GM12801 (cell line): ENCODE data around the gene CCN6.

ENCODE experiments used
- CTCF ChIP-seq: IDR thresholded peaks from one replicate; pipeline ENCODE4 v1.5.1; 2011; ENCODE audit warnings: control low read depth; ENCODE audit not compliant: insufficient read length; ENCODE audit errors: extremely low read depth

The CCN6 gene

GRCh38 chr6:112054001-112054400, at the start of gene CCN6:
Gene CCN6 (plus strand): TSS chr6:112054104. CDS start chr6:112054358, 254 bp downstream.
- no peak for TF ChIP-seq CTCF

GRCh38 chr6:112004201-112005012, 49.5 kb upstream of the CCN6 start:
- no peak for TF ChIP-seq CTCF

- no peak for TF ChIP-seq CTCF
Observed at GRCh38 chr6:112005013-112005371, 48.9 kb upstream of the CCN6 start.

- TF ChIP-seq CTCF = no peak
Observed at GRCh38 chr6:112007254-112007653, 46.6 kb upstream of the CCN6 start.

- TF ChIP-seq CTCF = no peak
Observed at GRCh38 chr6:112007805-112008204, 46.1 kb upstream of the CCN6 start.

- TF ChIP-seq CTCF = no peak
Observed at GRCh38 chr6:112008482-112008881, 45.4 kb upstream of the CCN6 start.

- TF ChIP-seq CTCF = no peak
Observed at GRCh38 chr6:112010328-112010727, 43.6 kb upstream of the CCN6 start.

GRCh38 chr6:112013051-112013450, 40.9 kb upstream of the CCN6 start:
- no peak for TF ChIP-seq CTCF
